HG03108 (cell line): ENCODE measurements around the gene POLR1G.
A peak's percentile ranks its signal among the peaks of the same experiment; 100 is the strongest.

ENCODE experiments used
- ATAC-seq: cut with Tn5 transposase; IDR thresholded peaks from one replicate; pipeline ENCODE4 v1.9.1; 2021; ENCODE audit warnings: moderate library complexity; ENCODE audit not compliant: unreplicated experiment

Gene POLR1G

GRCh38 chr19:45406226-45407090 is at the start of gene POLR1G:
Gene POLR1G, plus strand, starts transcription at chr19:45406644. Its CDS starts 53 bp downstream, at chr19:45406697.
- peak; percentile 58 for ATAC-seq

GRCh38 chr19:45356760-45357444 is 49.5 kb upstream of the POLR1G start:
- ATAC-seq, result no peak

GRCh38 chr19:45357445-45357783 is 49.0 kb upstream of the POLR1G start:
- no peak for ATAC-seq

- no peak for ATAC-seq
Measured at GRCh38 chr19:45358213-45358792, 48.1 kb upstream of the POLR1G start.

- ATAC-seq, result no peak
Measured at GRCh38 chr19:45361608-45362007, 44.8 kb upstream of the POLR1G start.

- no peak for ATAC-seq
Measured at GRCh38 chr19:45362291-45362690, 44.2 kb upstream of the POLR1G start.

GRCh38 chr19:45363861-45364459 is 42.5 kb upstream of the POLR1G start:
- no peak for ATAC-seq

GRCh38 chr19:45364696-45365095 is 41.7 kb upstream of the POLR1G start:
- ATAC-seq, result no peak

GRCh38 chr19:45368127-45368526 is 38.3 kb upstream of the POLR1G start:
- ATAC-seq, result no peak

- no peak for ATAC-seq
Measured at GRCh38 chr19:45368737-45369340, 37.6 kb upstream of the POLR1G start.

- peak; percentile 96 for ATAC-seq
Measured at GRCh38 chr19:45370410-45371204, 35.8 kb upstream of the POLR1G start, which contains the start of gene ERCC2. Gene ERCC2, minus strand, starts transcription at chr19:45370573. Its CDS starts 33 bp downstream, at chr19:45370540.

GRCh38 chr19:45376045-45376724 is 30.3 kb upstream of the POLR1G start:
- ATAC-seq, result no peak

GRCh38 chr19:45380107-45380506 is 26.3 kb upstream of the POLR1G start:
- no peak for ATAC-seq

- ATAC-seq, result no peak
Measured at GRCh38 chr19:45382426-45382825, 24.0 kb upstream of the POLR1G start.

- no peak for ATAC-seq
Measured at GRCh38 chr19:45385392-45386221, 20.8 kb upstream of the POLR1G start.

- ATAC-seq, result no peak
Measured at GRCh38 chr19:45391346-45391745, 15.1 kb upstream of the POLR1G start.

GRCh38 chr19:45391871-45392665 is 14.4 kb upstream of the POLR1G start:
- ATAC-seq, result no peak
